Loucy (cell line): ENCODE data around the gene TEX2.

ENCODE experiments used
- CTCF ChIP-seq: fragments of 200-600 bp; sonication (generic); conservative IDR thresholded peaks from 2 replicates; pipeline ENCODE4 v1.5.1; 2014; ENCODE audit warnings: mild to moderate bottlenecking, antibody characterized with exemption, low read length
- EZH2phosphoT487 ChIP-seq: fragments of 200-600 bp; IDR thresholded peaks from 2 replicates; pipeline ENCODE4 v1.6.1; 2018; ENCODE audit warnings: antibody characterized with exemption, mild to moderate bottlenecking, moderate library complexity, borderline replicate concordance

DNA sequence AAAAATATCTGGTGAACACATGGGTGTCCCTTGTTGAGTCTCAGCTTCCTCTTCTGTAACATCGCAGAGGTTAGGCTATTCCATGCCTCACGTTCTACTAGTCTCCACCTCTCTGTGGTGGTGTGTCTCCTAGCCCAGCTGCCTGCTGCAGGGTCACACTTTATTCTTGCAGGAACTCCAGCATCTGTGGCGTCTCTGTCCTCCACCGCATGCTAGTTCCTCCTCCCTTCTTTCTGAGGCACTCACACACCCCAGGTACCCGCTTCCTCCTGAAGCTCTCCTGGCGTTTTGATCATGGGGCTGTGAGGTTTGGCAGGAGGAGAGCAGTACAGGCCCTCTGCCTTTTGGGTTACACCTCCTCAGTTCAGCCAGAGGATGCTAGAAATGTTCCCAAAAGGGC is 9.9 kb upstream of the TEX2 start:
- no peak for TF ChIP-seq CTCF
- TF ChIP-seq EZH2phosphoT487: no peak
